ENCODE results near the gene OVOL1.

- TF ChIP-seq CTCF (conservative IDR thresholded peaks at IDR 0.05 in 1 of 2, IDR thresholded peaks at IDR 0.05 in 1 of 2; ENCODE audit: extremely low read depth in 1 of 2, insufficient read depth in 1 of 2, low read depth in 1 of 2, low read length in 2 of 2) (no peak), EZH2 (IDR thresholded peaks at IDR 0.05; ENCODE audit: borderline replicate concordance, low read length) (no peak)
These were observed 22.0 kb downstream of the OVOL1 start for GRCh38 chr11:65808744-65809341.
